ENCODE results near the gene PA2G4.
A peak's percentile ranks its signal among the peaks of the same experiment; 100 is the strongest.

The PA2G4 gene

GRCh38 chr12:56118688-56119357, 14.5 kb downstream of the PA2G4 start:
- DNase-seq (ENCODE audit: low read depth) = no peak
- no peak for TF ChIP-seq CTCF (IDR thresholded peaks at IDR 0.05; ENCODE audit: control insufficient read depth, extremely low read depth, insufficient read depth)

GRCh38 chr12:56119361-56119796, 15.0 kb downstream of the PA2G4 start:
- DNase-seq (ENCODE audit: low read depth) = peak; percentile 74
- TF ChIP-seq CTCF (IDR thresholded peaks at IDR 0.05; ENCODE audit: control insufficient read depth, extremely low read depth, insufficient read depth) = peak; percentile 82
- H3K4me3 ChIP-seq (ENCODE audit: low read depth, low read length) = peak overlapping the region; percentile 96

More at GRCh38 chr12:56118688-56119357, 14.5 kb downstream of the PA2G4 start:
- H3K4me3 ChIP-seq (ENCODE audit: low read depth, low read length) = peak overlapping the region; percentile 96

GRCh38 chr12:56120158-56120846, 15.9 kb downstream of the PA2G4 start:
- DNase-seq (ENCODE audit: low read depth) = no peak
- no peak overlapping the region for H3K4me3 ChIP-seq (ENCODE audit: low read depth, low read length)
- no peak for TF ChIP-seq CTCF (IDR thresholded peaks at IDR 0.05; ENCODE audit: control insufficient read depth, extremely low read depth, insufficient read depth)

GRCh38 chr12:56121204-56121870, 17.0 kb downstream of the PA2G4 start:
- TF ChIP-seq CTCF (IDR thresholded peaks at IDR 0.05; ENCODE audit: control insufficient read depth, extremely low read depth, insufficient read depth) = no peak
- DNase-seq (ENCODE audit: low read depth) = no peak

GRCh38 chr12:56122637-56123036, 18.3 kb downstream of the PA2G4 start:
- no peak overlapping the region for H3K4me3 ChIP-seq (ENCODE audit: low read depth, low read length)
- TF ChIP-seq CTCF (IDR thresholded peaks at IDR 0.05; ENCODE audit: control insufficient read depth, extremely low read depth, insufficient read depth) = no peak
- DNase-seq (ENCODE audit: low read depth) = no peak

More at GRCh38 chr12:56121204-56121870, 17.0 kb downstream of the PA2G4 start:
- H3K4me3 ChIP-seq (ENCODE audit: low read depth, low read length) = no peak overlapping the region

- no peak for TF ChIP-seq CTCF (IDR thresholded peaks at IDR 0.05; ENCODE audit: control insufficient read depth, extremely low read depth, insufficient read depth)
- H3K4me3 ChIP-seq (ENCODE audit: low read depth, low read length) = no peak overlapping the region
- no peak for DNase-seq (ENCODE audit: low read depth)
These were observed 19.8 kb downstream of the PA2G4 start for GRCh38 chr12:56124133-56124532.

All from LNCaP clone FGC (cell line).